Stomach (tissue), 4 donors: ENCODE data around the gene GFY.

Experiments used
- CTCF ChIP-seq, 7 experiments: fragments of 450-650 bp in 4 of 7; fragments of 200-600 bp in 3 of 7; sonication (generic) in 3 of 7; IDR thresholded peaks; one replicate each; pipeline ENCODE4 v1.5.1; 2016 to 2019; ENCODE audit warnings: antibody characterized with exemption in 7 of 7, control low read depth in 2 of 7, mild to moderate bottlenecking in 1 of 7
- EP300 ChIP-seq: sonication (generic); formaldehyde crosslinking; IDR thresholded peaks from one replicate; pipeline ENCODE4 v1.6.1; 2017; ENCODE audit warnings: antibody characterized with exemption
- POLR2A ChIP-seq, 4 donors: fragments of 450-650 bp; IDR thresholded peaks; one replicate each; pipeline ENCODE4 v1.6.1; 2016; ENCODE audit warnings: antibody characterized with exemption in 4 of 4, control low read depth in 2 of 4, mild to moderate bottlenecking in 1 of 4, moderate library complexity in 1 of 4
- POLR2AphosphoS5 ChIP-seq, 3 donors: sonication (generic); formaldehyde crosslinking; IDR thresholded peaks; one replicate each; pipeline ENCODE4 v1.6.1; 2016; ENCODE audit warnings: antibody characterized with exemption in 3 of 3

- TF ChIP-seq EP300 (no peak), CTCF (IDR thresholded peaks at IDR 0.05) (no peak), POLR2A (IDR thresholded peaks at IDR 0.05) (no peak), POLR2AphosphoS5 (IDR thresholded peaks at IDR 0.05) (no peak)
These were observed 42.5 kb upstream of the GFY start for GRCh38 chr19:49382639-49383038.
